H1 (cell line): ENCODE results near the gene FERMT1.

ENCODE experiments used
- EGR1 ChIP-seq: IDR thresholded peaks from 2 replicates; pipeline ENCODE4 v1.6.1; 2011; ENCODE audit warnings: low read depth, low read length, borderline replicate concordance
- MAFK ChIP-seq: IDR thresholded peaks from 2 replicates; pipeline ENCODE4 v1.6.1; 2012; ENCODE audit warnings: low read depth, mild to moderate bottlenecking, improper control_type of control experiment, low read length
- POLR2A ChIP-seq, 2 experiments: IDR thresholded peaks; 1 replicate in 1 of 2; 2 replicates in 1 of 2; pipeline ENCODE4 v1.6.1; 2011; ENCODE audit warnings: low read depth in 2 of 2, low read length in 2 of 2, mild to moderate bottlenecking in 2 of 2; ENCODE audit errors: control extremely low read depth in 1 of 2
- RFX5 ChIP-seq: IDR thresholded peaks from 2 replicates; pipeline ENCODE4 v1.6.1; 2011; ENCODE audit warnings: low read depth, low read length, improper control_type of control experiment, borderline replicate concordance
- SP1 ChIP-seq: IDR thresholded peaks from 2 replicates; pipeline ENCODE4 v1.6.1; 2011; ENCODE audit warnings: low read depth, low read length
- TF ChIP-seq, protein P1 (sequence below), 3 experiments: IDR thresholded peaks; 1 replicate in 2 of 3; 2 replicates in 1 of 3; pipeline versions ENCODE4 v1.5.1 to v1.6.1; 2011; ENCODE audit warnings: low read length in 3 of 3, mild to moderate bottlenecking in 3 of 3, inconsistent platforms in 2 of 3, low read depth in 1 of 3, moderate library complexity in 1 of 3; ENCODE audit not compliant: insufficient read depth in 1 of 3; ENCODE audit errors: control extremely low read depth in 1 of 3
- TF ChIP-seq, protein P2 (sequence below): IDR thresholded peaks from 2 replicates; pipeline ENCODE4 v1.6.1; 2012; ENCODE audit warnings: inconsistent platforms
- TF ChIP-seq, protein P3 (sequence below): IDR thresholded peaks from 2 replicates; pipeline ENCODE4 v1.6.1; 2011; ENCODE audit warnings: low read length, improper control_type of control experiment
- TF ChIP-seq, protein P4 (sequence below): IDR thresholded peaks from 2 replicates; pipeline ENCODE4 v1.6.1; 2011; ENCODE audit warnings: low read depth, mild to moderate bottlenecking, low read length; ENCODE audit not compliant: insufficient read depth

DNA sequence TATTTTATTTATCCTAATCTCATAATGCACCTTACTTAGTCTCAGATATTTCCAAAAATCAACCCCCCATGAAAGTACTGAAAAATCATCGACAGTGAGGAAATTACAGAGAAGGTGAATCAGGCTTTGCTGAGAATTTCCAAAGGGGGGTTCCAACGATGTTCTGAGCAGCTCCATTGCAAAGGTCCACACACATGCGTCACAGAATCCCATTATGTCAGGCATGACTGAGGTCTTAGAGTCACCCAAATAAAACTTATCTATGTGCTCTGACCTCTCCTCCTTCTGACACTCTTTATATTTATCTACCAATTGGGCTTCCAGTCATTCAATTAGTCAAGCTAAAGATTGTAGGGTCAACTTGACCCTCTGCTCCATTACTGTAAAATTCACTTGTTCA, 56.2 kb downstream of the FERMT1 start:
- TF ChIP-seq, protein P1, sequence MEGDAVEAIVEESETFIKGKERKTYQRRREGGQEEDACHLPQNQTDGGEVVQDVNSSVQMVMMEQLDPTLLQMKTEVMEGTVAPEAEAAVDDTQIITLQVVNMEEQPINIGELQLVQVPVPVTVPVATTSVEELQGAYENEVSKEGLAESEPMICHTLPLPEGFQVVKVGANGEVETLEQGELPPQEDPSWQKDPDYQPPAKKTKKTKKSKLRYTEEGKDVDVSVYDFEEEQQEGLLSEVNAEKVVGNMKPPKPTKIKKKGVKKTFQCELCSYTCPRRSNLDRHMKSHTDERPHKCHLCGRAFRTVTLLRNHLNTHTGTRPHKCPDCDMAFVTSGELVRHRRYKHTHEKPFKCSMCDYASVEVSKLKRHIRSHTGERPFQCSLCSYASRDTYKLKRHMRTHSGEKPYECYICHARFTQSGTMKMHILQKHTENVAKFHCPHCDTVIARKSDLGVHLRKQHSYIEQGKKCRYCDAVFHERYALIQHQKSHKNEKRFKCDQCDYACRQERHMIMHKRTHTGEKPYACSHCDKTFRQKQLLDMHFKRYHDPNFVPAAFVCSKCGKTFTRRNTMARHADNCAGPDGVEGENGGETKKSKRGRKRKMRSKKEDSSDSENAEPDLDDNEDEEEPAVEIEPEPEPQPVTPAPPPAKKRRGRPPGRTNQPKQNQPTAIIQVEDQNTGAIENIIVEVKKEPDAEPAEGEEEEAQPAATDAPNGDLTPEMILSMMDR (IDR thresholded peaks at IDR 0.05; ENCODE audit: control extremely low read depth in 1 of 3, insufficient read depth in 1 of 3, low read depth in 1 of 3, low read length in 3 of 3): no peak
- TF ChIP-seq, protein P2, sequence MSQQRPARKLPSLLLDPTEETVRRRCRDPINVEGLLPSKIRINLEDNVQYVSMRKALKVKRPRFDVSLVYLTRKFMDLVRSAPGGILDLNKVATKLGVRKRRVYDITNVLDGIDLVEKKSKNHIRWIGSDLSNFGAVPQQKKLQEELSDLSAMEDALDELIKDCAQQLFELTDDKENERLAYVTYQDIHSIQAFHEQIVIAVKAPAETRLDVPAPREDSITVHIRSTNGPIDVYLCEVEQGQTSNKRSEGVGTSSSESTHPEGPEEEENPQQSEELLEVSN: no peak
- TF ChIP-seq, protein P3, sequence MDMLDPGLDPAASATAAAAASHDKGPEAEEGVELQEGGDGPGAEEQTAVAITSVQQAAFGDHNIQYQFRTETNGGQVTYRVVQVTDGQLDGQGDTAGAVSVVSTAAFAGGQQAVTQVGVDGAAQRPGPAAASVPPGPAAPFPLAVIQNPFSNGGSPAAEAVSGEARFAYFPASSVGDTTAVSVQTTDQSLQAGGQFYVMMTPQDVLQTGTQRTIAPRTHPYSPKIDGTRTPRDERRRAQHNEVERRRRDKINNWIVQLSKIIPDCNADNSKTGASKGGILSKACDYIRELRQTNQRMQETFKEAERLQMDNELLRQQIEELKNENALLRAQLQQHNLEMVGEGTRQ: no peak
- TF ChIP-seq POLR2A (IDR thresholded peaks at IDR 0.05; ENCODE audit: control extremely low read depth in 1 of 2, low read depth in 2 of 2, low read length in 2 of 2) (no peak), EGR1 (no peak), RFX5 (no peak), MAFK (no peak), SP1 (no peak)
- TF ChIP-seq, protein P4, sequence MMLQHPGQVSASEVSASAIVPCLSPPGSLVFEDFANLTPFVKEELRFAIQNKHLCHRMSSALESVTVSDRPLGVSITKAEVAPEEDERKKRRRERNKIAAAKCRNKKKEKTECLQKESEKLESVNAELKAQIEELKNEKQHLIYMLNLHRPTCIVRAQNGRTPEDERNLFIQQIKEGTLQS: no peak
